Calu3 (cell line): ENCODE results near the gene TBL3. TPM values are rescaled to one million over a fixed set of nuclear protein-coding genes. Genes with fewer than 3 reads are reported as not detected.

Source experiments
- BruUV-seq: library from RNA; stranded (reverse); fragments of 400-500 nt; replicated peaks from 2 replicates; lab custom pipeline; 2021; lab: Mats Ljungman, UMichigan
- CTCF ChIA-PET: fragments of 300-600 bp; sonication (Branson Sonifier 250); formaldehyde crosslinking; loops from one replicate; lab custom pipeline; 2022; ENCODE audit warnings: antibody characterized with exemption; lab: Charles Lee
- DNase-seq: peaks from one replicate; pipeline ENCODE4 v3.0.0; 2022
- H3K27ac Mint-ChIP-seq: one replicate; pipeline ENCODE4 v1.8.0; 2022; ENCODE audit warnings: mixed read lengths; ENCODE audit not compliant: unreplicated experiment
- H3K27me3 Mint-ChIP-seq: one replicate; pipeline ENCODE4 v1.8.0; 2022; ENCODE audit warnings: mixed read lengths; ENCODE audit not compliant: unreplicated experiment
- H3K36me3 Mint-ChIP-seq: one replicate; pipeline ENCODE4 v1.8.0; 2022; ENCODE audit warnings: mild to moderate bottlenecking, moderate library complexity, mixed read lengths; ENCODE audit not compliant: insufficient read depth, unreplicated experiment
- H3K4me1 Mint-ChIP-seq: one replicate; pipeline ENCODE4 v1.8.0; 2022; ENCODE audit warnings: mild to moderate bottlenecking, low read depth, mixed read lengths; ENCODE audit not compliant: unreplicated experiment
- H3K4me3 Mint-ChIP-seq: one replicate; pipeline ENCODE4 v1.8.0; 2022; ENCODE audit warnings: mild to moderate bottlenecking, low read depth, moderate library complexity, mixed read lengths; ENCODE audit not compliant: unreplicated experiment
- H3K9me3 Mint-ChIP-seq: one replicate; pipeline ENCODE4 v1.8.0; 2022; ENCODE audit warnings: low read depth, mixed read lengths; ENCODE audit not compliant: unreplicated experiment
- intact Hi-C: fragments of 100-400 bp; cut with micrococcal nuclease; formaldehyde crosslinking; loops from one replicate; pipeline ENCODE4 v1.10.0; 2022; ENCODE audit not compliant: unreplicated experiment
- total RNA-seq: library from RNA; stranded (reverse); gene quantifications from 2 replicates; pipeline ENCODE4 v1.2.3, GENCODE V29; 2022
- TF ChIP-seq, protein P1 (sequence below): fragments of 200-600 bp; IDR thresholded peaks from one replicate; pipeline ENCODE4 v1.8.0; 2022; ENCODE audit warnings: antibody characterized with exemption; ENCODE audit not compliant: unreplicated experiment

TBL3 gene
- total RNA-seq, 1 experiment from 2014 or later: 62.0 TPM

DNA sequence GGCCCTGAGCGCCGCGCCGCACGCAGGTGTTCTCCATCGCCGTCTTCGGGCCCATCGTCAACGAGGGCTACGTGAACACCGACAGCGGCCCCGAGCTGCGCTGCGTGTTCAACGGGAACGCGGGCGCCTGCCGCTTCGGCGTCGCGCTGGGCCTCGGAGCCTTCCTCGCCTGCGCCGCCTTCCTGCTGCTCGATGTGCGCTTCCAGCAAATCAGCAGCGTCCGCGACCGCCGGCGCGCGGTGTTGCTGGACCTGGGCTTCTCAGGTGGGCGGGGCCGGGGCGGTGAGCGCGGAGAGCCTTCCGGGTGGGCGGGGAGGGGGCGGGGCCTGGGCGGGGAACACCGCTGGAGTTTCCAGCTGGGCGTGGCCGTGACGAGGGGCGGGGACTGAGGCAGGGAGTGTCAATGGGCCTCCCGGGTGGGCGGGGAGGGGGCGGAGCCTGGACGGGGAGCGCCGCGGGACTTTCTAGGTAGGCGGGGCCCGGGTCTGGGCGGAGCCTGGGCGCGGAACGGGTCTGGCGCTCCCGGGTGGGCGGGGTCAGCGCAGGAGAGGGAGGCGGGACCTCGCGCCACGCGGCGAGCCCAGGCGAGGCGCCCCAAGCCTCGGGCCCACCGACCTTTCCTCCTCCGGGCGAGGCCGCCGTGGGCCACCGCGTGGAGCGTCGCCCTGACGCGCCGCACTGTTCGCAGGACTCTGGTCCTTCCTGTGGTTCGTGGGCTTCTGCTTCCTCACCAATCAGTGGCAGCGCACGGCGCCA lies 20.3 kb downstream of the TBL3 start:
- TF ChIP-seq, protein P1, sequence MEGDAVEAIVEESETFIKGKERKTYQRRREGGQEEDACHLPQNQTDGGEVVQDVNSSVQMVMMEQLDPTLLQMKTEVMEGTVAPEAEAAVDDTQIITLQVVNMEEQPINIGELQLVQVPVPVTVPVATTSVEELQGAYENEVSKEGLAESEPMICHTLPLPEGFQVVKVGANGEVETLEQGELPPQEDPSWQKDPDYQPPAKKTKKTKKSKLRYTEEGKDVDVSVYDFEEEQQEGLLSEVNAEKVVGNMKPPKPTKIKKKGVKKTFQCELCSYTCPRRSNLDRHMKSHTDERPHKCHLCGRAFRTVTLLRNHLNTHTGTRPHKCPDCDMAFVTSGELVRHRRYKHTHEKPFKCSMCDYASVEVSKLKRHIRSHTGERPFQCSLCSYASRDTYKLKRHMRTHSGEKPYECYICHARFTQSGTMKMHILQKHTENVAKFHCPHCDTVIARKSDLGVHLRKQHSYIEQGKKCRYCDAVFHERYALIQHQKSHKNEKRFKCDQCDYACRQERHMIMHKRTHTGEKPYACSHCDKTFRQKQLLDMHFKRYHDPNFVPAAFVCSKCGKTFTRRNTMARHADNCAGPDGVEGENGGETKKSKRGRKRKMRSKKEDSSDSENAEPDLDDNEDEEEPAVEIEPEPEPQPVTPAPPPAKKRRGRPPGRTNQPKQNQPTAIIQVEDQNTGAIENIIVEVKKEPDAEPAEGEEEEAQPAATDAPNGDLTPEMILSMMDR: no peak
- Mint-ChIP-seq H3K9me3 (no peaks in the 10 kb centered on the region), H3K36me3 (peaks cover 49% of the 10 kb centered on the region), H3K27ac (no peak overlapping the region), H3K4me1 (peaks cover 17% of the 10 kb centered on the region), H3K27me3 (no peaks in the 10 kb centered on the region), H3K4me3 (peak overlapping the region; percentile 54)
- CTCF ChIA-PET: no interaction called here
- no TSS peak for BruUV-seq
- intact Hi-C loops: no loop called here
- DNase-seq: peak; percentile 84

DNA sequence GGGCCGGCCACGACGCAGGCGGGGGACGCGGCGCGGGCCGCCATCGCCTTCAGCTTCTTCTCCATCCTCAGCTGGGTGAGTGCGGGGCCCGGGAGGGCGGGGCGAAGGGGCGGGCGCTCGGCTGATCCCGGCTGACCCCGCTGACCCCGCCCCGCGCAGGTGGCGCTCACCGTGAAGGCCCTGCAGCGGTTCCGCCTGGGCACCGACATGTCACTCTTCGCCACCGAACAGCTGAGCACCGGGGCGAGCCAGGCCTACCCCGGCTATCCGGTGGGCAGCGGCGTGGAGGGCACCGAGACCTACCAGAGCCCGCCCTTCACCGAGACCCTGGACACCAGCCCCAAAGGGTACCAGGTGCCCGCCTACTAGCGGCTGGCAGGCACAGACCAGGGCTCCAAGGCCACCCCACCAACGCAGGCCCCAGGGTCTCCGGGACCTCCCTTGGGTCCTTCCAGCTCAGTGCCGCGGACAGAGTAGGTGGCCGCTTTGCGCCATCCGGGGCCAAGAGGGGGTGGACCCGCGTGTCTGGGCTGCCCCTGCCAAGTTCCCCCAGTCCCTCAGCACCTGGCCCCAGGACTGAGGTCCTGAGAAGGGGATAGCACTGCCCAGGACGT lies 21.0 kb downstream of the TBL3 start:
- H3K36me3 Mint-ChIP-seq: peaks cover 54% of the 10 kb centered on the region
- peaks cover 17% of the 10 kb centered on the region for H3K4me1 Mint-ChIP-seq
- no peak overlapping the region for H3K4me3 Mint-ChIP-seq
- CTCF ChIA-PET: no interaction called here
- intact Hi-C loops: no loop called here
- no peaks in the 10 kb centered on the region for H3K27me3 Mint-ChIP-seq
- DNase-seq: no peak
- H3K27ac Mint-ChIP-seq: no peak overlapping the region
- no peaks in the 10 kb centered on the region for H3K9me3 Mint-ChIP-seq
- no TSS peak for BruUV-seq
- TF ChIP-seq, protein P1: no peak

DNA sequence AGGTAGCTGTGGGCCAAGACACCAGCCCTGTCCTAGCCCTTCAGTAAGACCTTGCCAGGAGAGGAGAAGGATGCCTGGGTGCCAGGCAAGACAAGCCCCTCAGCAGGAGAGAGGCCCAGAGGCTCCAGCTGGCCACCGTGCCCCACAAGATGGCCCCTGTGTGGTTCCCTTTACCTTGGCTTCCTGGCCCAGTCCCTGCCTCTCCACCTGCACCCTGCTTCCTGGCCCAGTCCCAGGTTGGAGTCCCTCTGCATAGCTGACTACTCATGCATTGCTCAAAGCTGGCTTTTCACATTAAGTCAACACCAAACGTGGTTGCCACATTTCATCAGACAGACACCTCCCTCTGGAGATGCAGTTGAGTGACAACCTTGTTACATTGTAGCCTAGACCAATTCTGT lies 21.9 kb downstream of the TBL3 start:
- no peak for DNase-seq
- H3K36me3 Mint-ChIP-seq: peaks cover 54% of the 10 kb centered on the region
- H3K27ac Mint-ChIP-seq: no peak overlapping the region
- H3K4me3 Mint-ChIP-seq: peak overlapping the region; percentile 12
- TF ChIP-seq, protein P1: no peak
- CTCF ChIA-PET: interaction anchor here (1.5 kb wide), 1 partner anchor 8 kb away, joined by 4 read pairs; no protein-coding TSS in a partner anchor
- H3K9me3 Mint-ChIP-seq: no peaks in the 10 kb centered on the region
- H3K27me3 Mint-ChIP-seq: no peaks in the 10 kb centered on the region
- BruUV-seq: no TSS peak
- peaks cover 17% of the 10 kb centered on the region for H3K4me1 Mint-ChIP-seq
- intact Hi-C loops: no loop called here

DNA sequence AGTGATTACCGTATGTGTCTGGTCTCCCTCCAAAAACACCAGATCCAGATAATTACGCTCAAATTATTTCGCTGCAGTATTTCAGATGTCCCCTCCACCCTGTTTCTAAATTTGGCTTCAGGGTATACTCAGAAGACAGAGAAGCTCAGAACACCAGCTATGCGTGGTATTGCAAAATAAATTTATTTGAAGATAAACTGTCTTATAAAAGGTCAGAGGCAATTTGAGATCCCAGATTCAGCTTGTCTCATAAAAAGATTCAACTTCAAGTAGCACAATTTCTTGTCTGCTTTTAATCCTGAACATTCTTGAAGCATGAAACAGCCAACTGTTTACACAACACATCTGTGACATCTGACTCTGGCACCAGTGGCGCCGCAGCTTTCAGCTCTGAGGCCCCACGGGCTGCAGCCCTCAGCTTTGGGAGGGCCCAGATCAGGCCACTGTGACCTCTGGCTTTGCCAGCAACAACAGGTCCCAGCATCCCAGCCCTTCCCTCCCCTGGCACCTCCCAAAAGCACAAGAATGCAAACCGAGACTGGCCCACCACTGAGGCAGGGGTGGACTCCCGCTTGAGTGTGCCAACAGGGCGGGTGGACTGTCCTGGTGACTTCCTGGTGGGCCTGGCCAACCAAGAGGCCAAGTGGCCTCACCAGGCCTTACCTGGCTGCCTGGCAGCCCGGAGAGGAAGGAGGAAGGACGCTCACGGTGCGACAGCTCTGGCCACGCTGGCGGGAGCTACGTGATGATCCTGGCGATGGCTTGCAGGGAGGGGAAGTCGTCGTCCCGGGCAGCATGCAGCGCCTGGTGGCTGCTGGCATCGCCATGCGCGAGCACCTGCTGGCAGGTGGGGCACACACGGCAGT lies 25.9 kb downstream of the TBL3 start:
- H3K27me3 Mint-ChIP-seq: no peaks in the 10 kb centered on the region
- TSS peak; percentile 22 for BruUV-seq
- no peaks in the 10 kb centered on the region for H3K9me3 Mint-ChIP-seq
- no peak overlapping the region for H3K4me3 Mint-ChIP-seq
- intact Hi-C loops: no loop called here
- DNase-seq: no peak
- CTCF ChIA-PET: interaction anchor here (0.5 kb wide), 1 partner anchor 93 kb away, joined by 3 read pairs; no protein-coding TSS in a partner anchor
- TF ChIP-seq, protein P1: no peak
- peaks cover 17% of the 10 kb centered on the region for H3K4me1 Mint-ChIP-seq
- no peak overlapping the region for H3K27ac Mint-ChIP-seq
- peaks cover 57% of the 10 kb centered on the region for H3K36me3 Mint-ChIP-seq
